ENCODE measurements around the gene USP40.
"Not testable (repeated sequence)": the region's sequence is repeated elsewhere in the genome, so short reads cannot be mapped to it uniquely, and the experiment has no call there.

GRCh38 chr2:233577341-233577740, 10.8 kb upstream of the USP40 start:
- TF ChIP-seq CTCF, POLR2A (IDR thresholded peaks at IDR 0.05): not testable (repeated sequence)

Measured in ovary (tissue), 3 donors.